GM12873 (cell line): ENCODE data around the gene CTSE.

Source experiments
- CTCF ChIP-seq: IDR thresholded peaks from 2 replicates; pipeline ENCODE4 v1.5.1; 2012; ENCODE audit warnings: low read depth, mild to moderate bottlenecking, moderate library complexity, low read length, control low read depth; ENCODE audit not compliant: insufficient read depth; ENCODE audit errors: missing control alignments

CTSE gene

DNA sequence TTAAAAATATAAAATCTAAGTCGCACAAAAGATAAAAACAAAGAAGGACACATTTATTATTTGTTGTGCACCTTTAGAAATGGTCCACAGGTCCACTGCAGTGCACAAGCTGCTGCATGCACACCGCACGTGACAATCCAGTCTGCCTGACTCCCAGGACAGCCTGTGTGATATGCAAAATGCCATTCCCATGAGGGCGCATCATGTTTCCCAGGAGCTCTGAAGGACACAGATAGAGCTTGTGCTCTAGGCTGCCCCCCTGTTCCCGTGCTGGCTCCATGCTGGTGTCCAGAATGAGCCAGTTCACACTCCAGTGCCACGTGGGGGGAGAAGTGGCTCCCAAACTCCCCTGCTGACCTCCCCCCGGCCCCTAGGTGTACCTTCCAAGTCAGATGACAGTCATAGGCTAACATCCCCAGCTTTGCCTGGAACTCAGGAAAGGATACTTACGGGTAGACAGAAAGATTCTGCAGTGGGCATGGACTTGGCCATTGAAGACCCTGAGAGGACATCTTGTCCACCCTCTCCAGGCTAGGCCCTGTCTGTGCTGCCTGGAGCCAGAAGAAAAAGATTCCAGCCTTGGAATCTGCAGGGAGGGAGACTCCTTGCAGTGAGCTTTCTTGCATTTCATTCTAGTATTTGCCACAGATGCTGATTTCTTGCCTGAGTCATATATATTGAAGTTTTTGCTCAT is 46.8 kb downstream of the CTSE start:
- no peak for TF ChIP-seq CTCF

GRCh38 chr1:205976036-205976435 is 47.7 kb downstream of the CTSE start:
- TF ChIP-seq CTCF: no peak

DNA sequence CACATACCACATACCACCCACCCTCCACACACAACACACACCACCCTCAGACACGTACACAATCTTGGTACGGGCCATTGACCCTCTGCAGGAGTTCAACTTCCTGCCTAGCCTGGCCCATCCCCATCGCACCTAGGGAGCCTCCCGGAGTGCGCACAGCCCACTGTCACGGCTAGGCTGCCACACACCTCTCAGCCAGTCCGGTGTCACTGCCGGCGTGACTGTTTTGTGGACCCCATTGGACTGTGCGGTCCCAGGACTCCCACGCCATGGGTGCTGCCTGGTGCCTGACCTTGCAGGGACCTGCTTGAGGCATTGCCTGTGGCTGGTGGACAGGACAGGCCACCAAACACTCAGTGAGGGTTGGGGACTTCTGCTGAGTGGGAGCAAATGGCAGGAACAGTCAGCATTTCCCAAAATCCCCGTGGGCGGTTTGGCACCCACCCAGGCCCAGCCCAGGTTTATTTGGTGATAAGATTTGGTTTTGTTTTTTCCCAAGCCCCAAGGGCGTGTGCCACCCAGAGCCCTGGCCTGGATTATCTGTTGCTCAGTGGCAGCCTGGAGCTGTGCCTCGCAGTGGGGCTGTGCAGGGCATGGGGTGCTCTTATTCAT is 48.2 kb downstream of the CTSE start:
- no peak for TF ChIP-seq CTCF

DNA sequence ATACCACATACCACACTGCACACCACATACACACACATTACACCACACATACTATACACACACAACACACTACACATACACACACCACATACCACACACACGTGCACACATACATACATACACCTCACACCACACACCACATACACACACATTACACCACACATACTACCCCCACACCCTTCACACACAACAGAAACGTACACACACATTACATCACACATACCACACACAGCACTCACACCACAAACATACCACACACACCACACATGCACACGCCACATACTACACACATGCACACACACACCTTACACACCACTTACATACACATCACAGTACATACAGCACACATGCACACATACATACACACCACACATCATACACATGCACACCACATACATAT is 49.0 kb downstream of the CTSE start:
- TF ChIP-seq CTCF: no peak

GRCh38 chr1:205973377-205974232 is 50.1 kb downstream of the CTSE start:
- TF ChIP-seq CTCF: no peak

DNA sequence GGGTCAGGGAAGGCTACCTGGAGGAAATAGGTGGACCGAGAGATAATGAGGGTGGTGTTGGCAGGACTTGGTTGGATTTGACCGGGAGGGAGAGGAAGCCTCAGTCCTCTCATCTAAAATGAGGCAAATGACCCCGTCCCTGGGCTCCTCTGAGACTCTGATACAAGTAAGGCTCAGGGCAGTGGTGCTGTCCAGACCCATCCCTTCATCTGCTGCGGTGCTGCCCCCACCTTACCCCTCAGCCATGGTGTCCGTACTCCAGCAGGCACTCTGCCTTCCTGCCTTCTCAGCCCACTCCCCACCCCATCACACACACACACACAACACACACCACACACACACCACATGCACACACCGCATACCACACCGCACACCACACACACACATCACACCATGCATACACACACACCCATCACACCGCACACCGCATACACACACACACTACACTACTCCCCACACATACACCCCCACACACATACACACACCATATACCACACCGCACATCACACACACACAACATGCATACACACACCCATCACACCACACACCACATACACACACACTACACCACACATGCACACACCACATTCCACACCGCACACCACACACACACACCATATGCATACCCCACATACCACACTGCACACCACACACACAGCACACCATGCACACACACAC is 51.1 kb downstream of the CTSE start:
- no peak for TF ChIP-seq CTCF

DNA sequence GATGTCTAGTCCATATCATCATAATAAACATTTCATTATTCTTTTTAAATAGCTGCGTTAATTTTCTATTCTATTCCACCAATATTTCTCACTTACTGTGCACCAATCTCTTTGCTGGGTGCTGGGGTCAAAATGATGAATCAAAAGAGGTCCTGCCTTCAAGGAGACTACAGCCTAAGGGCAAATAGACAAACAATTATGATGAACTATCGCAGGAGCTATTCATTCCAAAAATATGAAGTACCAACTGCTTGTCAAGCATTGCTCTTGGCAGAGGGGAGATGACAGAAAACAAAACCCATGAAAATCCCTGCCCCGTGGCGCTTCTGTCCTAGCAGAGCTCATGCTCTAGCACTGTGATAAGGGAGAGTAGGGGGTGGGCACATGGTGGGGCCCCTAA is 51.6 kb downstream of the CTSE start:
- TF ChIP-seq CTCF: no peak
